ENCODE results near the gene DMRT3.
A peak's percentile ranks its signal among the peaks of the same experiment; 100 is the strongest.

The DMRT3 gene

GRCh38 chr9:1009101-1009707, 32.7 kb downstream of the DMRT3 start:
- H3K9me3 ChIP-seq = no peaks in the 10 kb centered on the region
- peaks cover 0 to 5% (median 0%) of the 10 kb centered on the region in 4 donors for H3K4me1 ChIP-seq
- intact Hi-C loops (cut with DNase I; ENCODE audit: low total_unique reads) = loop anchor here (5.0 to 10.0 kb wide), 3 partner anchors 114 to 614 kb away; no protein-coding TSS in a partner anchor
- no peaks in the 10 kb centered on the region for H3K36me3 ChIP-seq
- H3K27me3 ChIP-seq = peaks cover 0 to 21% of the 10 kb centered on the region in 2 donors
- peak; percentile 78 to 87 for TF ChIP-seq CTCF (IDR thresholded peaks at IDR 0.05)
- H3K27ac ChIP-seq = no peak overlapping the region
- H3K4me3 ChIP-seq = no peak overlapping the region
- peak; percentile 66 to 84 for DNase-seq

- Histone ChIP-seq H3K27me3 (peaks cover 0 to 20% of the 10 kb centered on the region in 2 donors), H3K4me3 (no peak overlapping the region), H3K4me1 (peaks cover 0 to 5% (median 0%) of the 10 kb centered on the region in 4 donors), H3K36me3 (no peaks in the 10 kb centered on the region), H3K27ac (no peak overlapping the region), H3K9me3 (no peaks in the 10 kb centered on the region)
- DNase-seq = no peak
- intact Hi-C loops (cut with DNase I; ENCODE audit: low total_unique reads) = no loop called here
- no peak for TF ChIP-seq CTCF (IDR thresholded peaks at IDR 0.05)
Measured at GRCh38 chr9:1013021-1013420, 36.6 kb downstream of the DMRT3 start.

GRCh38 chr9:1014225-1014624, 37.8 kb downstream of the DMRT3 start:
- no peak for TF ChIP-seq CTCF (IDR thresholded peaks at IDR 0.05)
- H3K36me3 ChIP-seq = no peaks in the 10 kb centered on the region
- no peak overlapping the region for H3K27ac ChIP-seq
- H3K4me1 ChIP-seq = peaks cover 0 to 1% (median 0%) of the 10 kb centered on the region in 4 donors
- no peaks in the 10 kb centered on the region for H3K9me3 ChIP-seq
- H3K4me3 ChIP-seq = no peak overlapping the region
- peaks cover 0 to 23% of the 10 kb centered on the region in 2 donors for H3K27me3 ChIP-seq
- DNase-seq = no peak
- intact Hi-C loops (cut with DNase I; ENCODE audit: low total_unique reads) = no loop called here

GRCh38 chr9:1014640-1015039, 38.2 kb downstream of the DMRT3 start:
- Histone ChIP-seq H3K27me3 (peaks cover 0 to 19% of the 10 kb centered on the region in 2 donors), H3K4me3 (no peak overlapping the region), H3K4me1 (no peaks in the 10 kb centered on the region), H3K27ac (no peak overlapping the region), H3K36me3 (no peaks in the 10 kb centered on the region), H3K9me3 (no peaks in the 10 kb centered on the region)
- intact Hi-C loops (cut with DNase I; ENCODE audit: low total_unique reads) = no loop called here
- DNase-seq = no peak
- TF ChIP-seq CTCF (IDR thresholded peaks at IDR 0.05) = no peak

- Histone ChIP-seq H3K27me3 (peaks cover 0 to 12% of the 10 kb centered on the region in 2 donors), H3K4me3 (no peak overlapping the region), H3K9me3 (peaks cover 0 to 12% (median 5%) of the 10 kb centered on the region in 3 donors), H3K36me3 (no peaks in the 10 kb centered on the region), H3K27ac (no peak overlapping the region), H3K4me1 (no peaks in the 10 kb centered on the region)
- no peak for DNase-seq
- intact Hi-C loops (cut with DNase I; ENCODE audit: low total_unique reads) = no loop called here
- TF ChIP-seq CTCF (IDR thresholded peaks at IDR 0.05) = no peak
Measured at GRCh38 chr9:1018121-1018520, 41.7 kb downstream of the DMRT3 start.

All from tibial artery (tissue), 4 donors.